Right atrium auricular region (tissue), 2 donors: ENCODE results near the gene NHP2. TPM values are rescaled to one million over a fixed set of nuclear protein-coding genes. Genes with fewer than 3 reads are reported as not detected.

Experiments
- DNase-seq: peaks from one replicate; pipeline ENCODE4 v3.0.0-alpha.2; 2019; ENCODE audit warnings: low spot score
- H3K27ac ChIP-seq, 2 donors: fragments of 200-600 bp; sonication (generic); 1 replicate in 1 of 2; 2 replicates in 1 of 2; pipeline ENCODE4 v1.5.1; 2016 to 2019
- H3K27me3 ChIP-seq, 2 donors: fragments of 200-600 bp; sonication (generic); one replicate each; pipeline versions ENCODE4 v1.5.1 to v1.6.0; 2017 to 2019
- H3K36me3 ChIP-seq: fragments of 200-600 bp; sonication (generic); one replicate; pipeline ENCODE4 v1.5.1; 2016
- H3K4me1 ChIP-seq, 2 donors: fragments of 200-600 bp; sonication (generic); one replicate each; pipeline versions ENCODE4 v1.5.1 to v1.6.0; 2017 to 2019
- H3K4me3 ChIP-seq, 2 donors: fragments of 200-600 bp; sonication (generic); 1 replicate in 1 of 2; 2 replicates in 1 of 2; pipeline ENCODE4 v1.5.1; 2017 to 2019; ENCODE audit warnings: mild to moderate bottlenecking in 1 of 2, moderate library complexity in 1 of 2
- H3K9me3 ChIP-seq, 2 donors: fragments of 200-600 bp; sonication (generic); one replicate each; pipeline ENCODE4 v1.5.1; 2019
- total RNA-seq, 2 donors: library from RNA; depleted of rRNA; stranded (reverse); fragments of >200 nt; gene quantifications; one replicate each; pipeline ENCODE4 v1.1.0, GENCODE V29; 2016
- TF ChIP-seq, protein P1 (sequence below), 2 donors: fragments of 200-600 bp; sonication (generic); IDR thresholded peaks; one replicate each; pipeline ENCODE4 v1.5.1; 2019; ENCODE audit warnings: antibody characterized with exemption in 2 of 2

The NHP2 gene
- total RNA-seq, 2 donors from 2014 or later, result 125 to 151 TPM

DNA sequence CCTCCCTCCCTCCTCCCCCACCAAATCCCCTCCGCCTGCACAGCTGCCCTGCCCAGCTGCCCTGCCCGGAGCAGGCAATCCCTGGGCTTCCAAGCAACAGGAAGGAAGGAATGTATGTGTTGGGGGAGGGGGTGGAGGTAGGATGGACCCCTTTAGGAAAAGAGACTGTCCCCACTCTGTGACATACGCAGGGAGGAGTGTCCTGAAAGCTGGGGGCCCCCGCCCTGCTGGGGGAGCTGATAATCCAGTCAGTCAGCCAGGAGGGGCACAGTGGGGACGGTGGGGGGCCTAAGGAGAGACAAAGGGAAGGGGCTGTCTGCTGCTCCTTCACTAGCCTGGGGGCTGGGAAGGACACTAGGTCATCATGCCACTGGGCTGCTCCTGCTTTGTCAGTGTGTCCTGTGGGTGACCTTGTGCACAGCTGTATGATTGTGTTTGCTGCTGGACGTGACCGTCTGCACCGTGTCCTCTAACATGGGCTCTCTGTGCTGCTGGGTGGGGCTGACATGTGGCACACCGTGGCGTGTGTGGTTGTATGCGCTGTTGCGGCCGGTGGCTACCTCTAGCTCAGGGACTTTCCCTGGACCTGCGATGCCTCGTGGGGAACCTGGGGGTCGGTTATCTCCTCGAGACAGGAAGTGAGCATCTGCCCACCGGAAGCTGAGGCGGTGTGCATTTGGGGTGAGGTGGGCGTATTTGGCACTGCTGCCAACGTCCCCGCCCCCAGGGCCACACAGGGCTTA is 37.4 kb downstream of the NHP2 start:
- H3K27ac ChIP-seq, result no peak overlapping the region
- peaks cover 8 to 26% of the 10 kb centered on the region in 2 donors for H3K27me3 ChIP-seq
- no peak for DNase-seq
- TF ChIP-seq, protein P1, sequence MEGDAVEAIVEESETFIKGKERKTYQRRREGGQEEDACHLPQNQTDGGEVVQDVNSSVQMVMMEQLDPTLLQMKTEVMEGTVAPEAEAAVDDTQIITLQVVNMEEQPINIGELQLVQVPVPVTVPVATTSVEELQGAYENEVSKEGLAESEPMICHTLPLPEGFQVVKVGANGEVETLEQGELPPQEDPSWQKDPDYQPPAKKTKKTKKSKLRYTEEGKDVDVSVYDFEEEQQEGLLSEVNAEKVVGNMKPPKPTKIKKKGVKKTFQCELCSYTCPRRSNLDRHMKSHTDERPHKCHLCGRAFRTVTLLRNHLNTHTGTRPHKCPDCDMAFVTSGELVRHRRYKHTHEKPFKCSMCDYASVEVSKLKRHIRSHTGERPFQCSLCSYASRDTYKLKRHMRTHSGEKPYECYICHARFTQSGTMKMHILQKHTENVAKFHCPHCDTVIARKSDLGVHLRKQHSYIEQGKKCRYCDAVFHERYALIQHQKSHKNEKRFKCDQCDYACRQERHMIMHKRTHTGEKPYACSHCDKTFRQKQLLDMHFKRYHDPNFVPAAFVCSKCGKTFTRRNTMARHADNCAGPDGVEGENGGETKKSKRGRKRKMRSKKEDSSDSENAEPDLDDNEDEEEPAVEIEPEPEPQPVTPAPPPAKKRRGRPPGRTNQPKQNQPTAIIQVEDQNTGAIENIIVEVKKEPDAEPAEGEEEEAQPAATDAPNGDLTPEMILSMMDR (IDR thresholded peaks at IDR 0.05), result no peak
- H3K4me1 ChIP-seq, result peaks cover 0 to 30% of the 10 kb centered on the region in 2 donors
- no peaks in the 10 kb centered on the region for H3K36me3 ChIP-seq
- peaks cover 0 to 6% of the 10 kb centered on the region in 2 donors for H3K9me3 ChIP-seq
- H3K4me3 ChIP-seq, result no peak overlapping the region

DNA sequence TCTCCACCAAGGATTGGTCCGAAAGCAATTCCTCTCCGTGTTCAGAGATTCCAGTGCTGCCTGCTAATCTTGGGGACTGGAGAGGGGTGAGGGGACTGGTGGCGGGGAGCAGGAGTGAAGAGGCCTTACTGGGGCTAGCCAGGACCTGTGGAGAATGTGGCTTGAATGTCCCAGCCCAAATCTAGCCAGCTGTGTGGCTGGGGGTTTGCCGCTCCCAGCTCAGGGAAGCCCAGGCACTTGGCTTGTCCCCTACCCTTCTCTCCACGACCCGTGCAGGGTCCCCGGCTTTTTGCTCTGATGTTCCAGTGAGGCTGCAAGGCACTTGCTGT is 37.9 kb downstream of the NHP2 start:
- Histone ChIP-seq H3K27me3 (peaks cover 8 to 26% of the 10 kb centered on the region in 2 donors), H3K36me3 (no peaks in the 10 kb centered on the region), H3K9me3 (peaks cover 0 to 6% of the 10 kb centered on the region in 2 donors), H3K4me1 (peaks cover 0 to 24% of the 10 kb centered on the region in 2 donors), H3K27ac (no peak overlapping the region), H3K4me3 (no peak overlapping the region)
- DNase-seq, result no peak
- TF ChIP-seq, protein P1 (IDR thresholded peaks at IDR 0.05), result no peak

DNA sequence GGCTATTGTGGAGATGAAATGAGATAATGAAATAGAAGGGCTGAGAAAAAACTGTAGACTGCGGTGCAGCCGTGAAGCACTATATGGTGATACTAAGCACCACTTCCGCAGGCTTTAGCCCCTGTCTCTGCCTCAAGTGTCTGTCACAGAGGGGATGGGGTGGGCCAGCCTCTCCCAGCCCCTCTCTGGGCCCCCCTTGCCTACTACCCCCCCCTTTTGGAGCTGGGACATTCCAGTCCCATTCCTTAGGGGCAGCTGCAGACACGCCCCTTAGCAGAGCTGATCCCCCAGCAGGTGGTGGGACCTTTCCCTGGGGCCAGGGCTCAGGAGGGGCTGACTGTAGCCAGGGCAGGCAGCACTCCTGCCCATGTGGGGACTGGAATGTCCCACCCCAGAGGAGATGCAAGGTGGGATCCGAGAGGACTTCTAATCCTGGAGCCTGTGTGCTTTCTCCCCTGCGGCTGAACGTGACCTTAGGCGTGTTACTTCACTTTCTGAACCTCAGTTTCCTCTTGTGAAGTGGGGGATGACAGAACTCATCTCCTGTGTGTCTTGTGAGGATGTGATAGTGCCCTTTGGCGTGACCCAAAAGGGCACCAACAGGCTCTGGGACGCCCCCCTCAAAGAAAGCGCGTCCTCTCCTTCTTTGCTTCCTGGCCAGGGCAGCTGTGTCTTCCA is 38.4 kb downstream of the NHP2 start:
- H3K27ac ChIP-seq, result no peak overlapping the region
- H3K4me3 ChIP-seq, result peak overlapping the region in 1 of 2 donors; percentile 55
- H3K36me3 ChIP-seq, result no peaks in the 10 kb centered on the region
- DNase-seq, result no peak
- H3K27me3 ChIP-seq, result peaks cover 8 to 26% of the 10 kb centered on the region in 2 donors
- peaks cover 0 to 6% of the 10 kb centered on the region in 2 donors for H3K9me3 ChIP-seq
- TF ChIP-seq, protein P1 (IDR thresholded peaks at IDR 0.05), result no peak
- peaks cover 0 to 24% of the 10 kb centered on the region in 2 donors for H3K4me1 ChIP-seq

DNA sequence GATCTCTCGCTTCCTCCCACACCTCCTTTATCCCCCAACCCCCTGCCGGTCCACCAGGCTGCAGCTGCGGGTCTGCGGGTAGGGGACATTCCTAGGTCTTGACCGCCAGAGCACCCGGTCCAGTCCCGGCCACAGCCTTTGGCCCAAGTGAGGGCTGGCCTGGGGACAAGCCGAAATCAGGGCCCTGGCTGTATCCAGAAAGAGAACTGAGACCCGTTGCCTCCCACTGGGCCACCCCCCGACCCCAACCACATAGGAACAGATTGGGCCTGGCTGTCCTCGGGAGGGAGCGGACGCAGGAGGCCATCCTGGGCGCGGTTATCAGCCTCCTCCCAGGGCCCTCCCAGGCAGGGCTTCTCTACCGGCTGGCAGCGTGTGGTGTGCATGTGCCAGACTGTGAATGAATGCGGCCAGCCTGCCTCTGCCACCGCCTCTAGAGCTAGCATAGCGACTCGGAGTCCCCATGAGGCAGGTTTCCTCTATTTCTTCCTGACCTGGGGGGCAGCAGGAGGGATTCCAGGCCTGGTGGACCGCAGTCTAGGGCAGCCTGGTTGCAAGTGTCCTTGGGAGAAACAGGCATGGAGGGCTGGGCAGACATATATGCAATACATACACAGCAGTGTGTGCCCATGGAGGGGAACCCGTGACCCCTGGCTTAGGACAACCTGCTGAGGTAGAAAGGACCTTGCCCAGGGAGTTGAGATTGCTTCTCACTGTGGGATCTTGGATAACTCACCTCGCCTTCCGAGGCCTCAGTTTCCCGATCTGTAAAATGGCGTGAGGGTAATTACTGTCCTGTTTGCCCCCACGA is 39.2 kb downstream of the NHP2 start:
- peaks cover 8 to 26% of the 10 kb centered on the region in 2 donors for H3K27me3 ChIP-seq
- peaks cover 0 to 24% of the 10 kb centered on the region in 2 donors for H3K4me1 ChIP-seq
- peak overlapping the region; percentile 23 to 28 for H3K27ac ChIP-seq

DNA sequence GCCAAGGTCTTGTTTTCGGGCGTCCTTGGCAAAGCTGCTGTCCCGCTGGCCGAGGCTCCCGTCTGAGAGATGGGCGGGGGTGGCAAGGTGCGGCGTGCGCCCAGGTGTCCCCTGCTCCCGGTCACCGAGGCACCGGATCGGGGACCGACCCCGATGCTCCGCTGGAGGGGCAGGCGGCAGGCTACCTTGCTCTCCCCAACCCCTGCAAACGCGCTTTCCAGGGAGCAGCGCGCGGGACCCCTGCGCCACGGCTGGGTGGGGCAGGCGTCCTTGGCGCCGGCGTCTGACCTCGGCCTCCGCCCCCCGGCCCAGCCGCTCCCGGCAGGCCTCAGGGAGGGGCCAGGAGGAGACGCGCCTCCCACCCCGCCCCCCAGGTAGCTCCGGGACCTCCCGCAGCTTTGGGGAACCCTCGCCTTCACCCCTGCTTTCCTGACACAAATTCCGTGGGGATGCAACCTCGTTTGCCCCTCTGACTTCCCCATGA is 39.8 kb downstream of the NHP2 start:
- peaks cover 0 to 24% of the 10 kb centered on the region in 2 donors for H3K4me1 ChIP-seq

More for the DNA sequence above, 39.2 kb downstream of the NHP2 start:
- Histone ChIP-seq H3K4me3 (peak overlapping the region; percentile 37 to 55), H3K9me3 (peaks cover 0 to 6% of the 10 kb centered on the region in 2 donors), H3K36me3 (no peaks in the 10 kb centered on the region)
- TF ChIP-seq, protein P1 (IDR thresholded peaks at IDR 0.05), result no peak
- no peak for DNase-seq

More for the DNA sequence above, 39.8 kb downstream of the NHP2 start:
- TF ChIP-seq, protein P1 (IDR thresholded peaks at IDR 0.05), result no peak
- H3K27ac ChIP-seq, result peak overlapping the region; percentile 23 to 28
- no peaks in the 10 kb centered on the region for H3K36me3 ChIP-seq
- peaks cover 0 to 6% of the 10 kb centered on the region in 2 donors for H3K9me3 ChIP-seq
- H3K27me3 ChIP-seq, result peaks cover 8 to 26% of the 10 kb centered on the region in 2 donors
- DNase-seq, result no peak
- H3K4me3 ChIP-seq, result peak overlapping the region; percentile 37 to 55
